Memory B cell (primary cell): ENCODE measurements around the gene ANKS4B.
"Not testable (repeated sequence)": the region's sequence is repeated elsewhere in the genome, so short reads cannot be mapped to it uniquely, and the experiment has no call there.

Experiments
- ATAC-seq: fragments of 150-1000 bp; cut with Tn5 transposase; 2 replicates; pipeline ENCODE4 v1.10.0; 2021; ENCODE audit warnings: low read depth, mild to moderate bottlenecking, moderate library complexity
- DNase-seq, 2 donors: peaks; one replicate each; pipeline ENCODE4 v3.0.0; 2022; ENCODE audit warnings: low spot score in 2 of 2
- H3K27ac Mint-ChIP-seq: one replicate; pipeline ENCODE4 v1.8.0; 2022; ENCODE audit warnings: mild to moderate bottlenecking, moderate library complexity, mixed read lengths
- H3K27me3 Mint-ChIP-seq: one replicate; pipeline ENCODE4 v1.8.0; 2022; ENCODE audit warnings: mixed read lengths
- H3K36me3 Mint-ChIP-seq: one replicate; pipeline ENCODE4 v1.8.0; 2022; ENCODE audit warnings: mild to moderate bottlenecking, mixed read lengths
- H3K4me1 Mint-ChIP-seq: one replicate; pipeline ENCODE4 v1.8.0; 2022; ENCODE audit warnings: mixed read lengths
- H3K4me3 Mint-ChIP-seq: one replicate; pipeline ENCODE4 v1.8.0; 2022; ENCODE audit warnings: mild to moderate bottlenecking, moderate library complexity, mixed read lengths
- H3K9me3 Mint-ChIP-seq: one replicate; pipeline ENCODE4 v1.8.0; 2022; ENCODE audit warnings: mixed read lengths

The ANKS4B gene

DNA sequence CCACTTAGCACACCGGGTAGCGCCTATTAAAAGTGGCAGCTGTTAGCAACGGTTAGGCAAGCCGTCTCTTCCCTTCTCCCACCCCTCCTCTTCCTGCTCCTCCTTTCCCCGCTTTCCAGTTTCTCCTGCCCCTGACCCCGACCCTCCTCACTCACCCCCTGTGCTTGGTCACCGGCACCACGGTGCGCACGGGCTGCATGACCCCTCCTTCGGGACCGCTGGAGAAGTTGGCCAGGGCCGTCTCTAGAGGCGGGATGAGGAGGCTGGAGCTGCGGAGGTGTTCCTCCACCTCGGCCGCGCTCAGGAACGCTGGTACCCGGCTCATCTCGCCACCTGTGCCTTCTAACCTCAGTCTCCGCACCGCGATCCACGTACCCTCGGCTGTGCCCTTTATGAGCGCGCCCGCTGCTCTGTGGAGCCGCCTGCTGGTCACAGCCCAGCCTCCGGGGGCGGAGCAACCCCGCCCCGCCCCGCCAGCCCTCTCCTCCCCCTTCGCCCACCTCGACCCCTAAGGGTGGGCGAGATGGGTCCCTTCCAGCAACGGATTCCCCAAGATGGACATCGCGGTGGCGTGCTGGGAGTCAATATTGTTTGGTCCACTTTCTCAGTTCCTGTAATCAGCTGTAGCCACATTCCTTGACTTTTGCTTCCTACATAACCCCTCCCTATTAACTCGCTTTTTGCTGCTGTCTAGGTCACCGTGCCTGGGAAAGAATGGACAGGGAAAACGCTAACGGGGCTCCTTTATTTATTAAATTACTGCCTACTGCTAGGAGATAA lies 44.6 kb downstream of the ANKS4B start, which contains the start of gene CRYM:
CRYM (minus strand) TSS at position 364 of the 780 bp plus-strand sequence; CDS start at position 325, 39 bp downstream.
- peak; percentile 87 for ATAC-seq
- peaks cover 34% of the 10 kb centered on the region for H3K4me1 Mint-ChIP-seq
- peak within 1 kb of the TSS; percentile 85 for H3K4me3 Mint-ChIP-seq
- peak; percentile 74 to 80 for DNase-seq
- peaks cover 15% of the 10 kb centered on the region for H3K27me3 Mint-ChIP-seq
- peaks cover 5% of the 10 kb centered on the region for H3K9me3 Mint-ChIP-seq
- H3K27ac Mint-ChIP-seq = peak within 1 kb of the TSS; percentile 84
- H3K36me3 Mint-ChIP-seq = peaks cover 2% of the 10 kb centered on the region

DNA sequence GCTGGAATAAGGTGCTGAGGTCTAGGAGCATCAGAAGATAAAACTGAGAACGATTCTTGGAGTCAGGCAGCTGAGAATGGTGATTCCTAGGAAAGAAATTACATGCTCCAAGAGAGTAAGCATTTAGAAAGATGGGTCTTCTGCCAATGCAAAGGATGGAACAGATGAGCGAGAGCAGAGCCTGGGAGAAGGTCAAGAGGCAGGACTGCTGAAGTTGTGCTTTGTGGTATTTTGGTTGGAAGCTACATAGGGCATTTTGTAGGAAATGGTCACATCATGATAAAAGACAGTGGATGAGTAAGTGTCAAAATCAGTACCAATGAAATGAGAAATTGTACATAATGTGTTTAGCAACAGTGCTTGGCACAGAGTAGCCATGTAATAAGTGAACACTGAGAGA lies 46.0 kb downstream of the ANKS4B start:
- peaks cover 20% of the 10 kb centered on the region for H3K27me3 Mint-ChIP-seq
- H3K9me3 Mint-ChIP-seq = peaks cover 5% of the 10 kb centered on the region

DNA sequence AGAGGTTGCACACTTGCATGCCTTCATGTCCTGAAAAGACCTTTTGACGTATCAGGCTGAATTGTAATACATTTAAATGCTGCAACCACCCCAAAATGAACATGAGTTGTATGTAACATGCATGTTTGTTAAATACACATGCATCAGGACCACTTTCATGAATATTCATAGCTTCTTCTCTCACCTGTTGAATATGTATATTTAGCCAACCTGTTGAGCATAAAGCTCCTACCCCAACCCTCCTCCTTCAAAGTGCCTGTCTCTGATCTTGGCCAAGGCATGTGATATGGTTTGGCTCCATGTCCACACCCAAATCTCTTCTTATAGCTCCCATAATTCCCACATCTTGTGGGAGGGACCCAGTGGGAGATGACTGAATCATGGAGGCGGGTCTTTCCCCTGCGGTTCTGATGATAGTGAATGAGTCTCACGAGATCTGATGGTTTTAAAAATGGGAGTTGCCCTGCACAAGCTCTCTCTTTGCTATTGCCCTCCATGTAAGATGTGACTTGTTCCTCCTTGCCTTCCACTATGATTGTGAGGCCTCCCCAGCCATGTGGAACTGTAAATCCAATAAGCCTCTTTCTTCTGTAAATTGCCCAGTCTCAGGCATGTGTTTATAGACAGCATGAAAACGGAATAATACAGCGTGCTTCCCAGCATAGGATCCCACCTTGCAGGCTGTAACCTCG lies 48.3 kb downstream of the ANKS4B start:
- ATAC-seq = no peak
- peaks cover 24% of the 10 kb centered on the region for H3K4me1 Mint-ChIP-seq
- no peak overlapping the region for H3K4me3 Mint-ChIP-seq
- no peak overlapping the region for H3K27ac Mint-ChIP-seq
- no peak for DNase-seq
- H3K36me3 Mint-ChIP-seq = peaks cover 2% of the 10 kb centered on the region
- H3K9me3 Mint-ChIP-seq = peaks cover 5% of the 10 kb centered on the region
- H3K27me3 Mint-ChIP-seq = peaks cover 21% of the 10 kb centered on the region

More for the DNA sequence above, 46.0 kb downstream of the ANKS4B start:
- no peak overlapping the region for H3K27ac Mint-ChIP-seq
- peaks cover 38% of the 10 kb centered on the region for H3K4me1 Mint-ChIP-seq
- H3K4me3 Mint-ChIP-seq = no peak overlapping the region
- no peak for ATAC-seq
- peaks cover 2% of the 10 kb centered on the region for H3K36me3 Mint-ChIP-seq
- DNase-seq = no peak

DNA sequence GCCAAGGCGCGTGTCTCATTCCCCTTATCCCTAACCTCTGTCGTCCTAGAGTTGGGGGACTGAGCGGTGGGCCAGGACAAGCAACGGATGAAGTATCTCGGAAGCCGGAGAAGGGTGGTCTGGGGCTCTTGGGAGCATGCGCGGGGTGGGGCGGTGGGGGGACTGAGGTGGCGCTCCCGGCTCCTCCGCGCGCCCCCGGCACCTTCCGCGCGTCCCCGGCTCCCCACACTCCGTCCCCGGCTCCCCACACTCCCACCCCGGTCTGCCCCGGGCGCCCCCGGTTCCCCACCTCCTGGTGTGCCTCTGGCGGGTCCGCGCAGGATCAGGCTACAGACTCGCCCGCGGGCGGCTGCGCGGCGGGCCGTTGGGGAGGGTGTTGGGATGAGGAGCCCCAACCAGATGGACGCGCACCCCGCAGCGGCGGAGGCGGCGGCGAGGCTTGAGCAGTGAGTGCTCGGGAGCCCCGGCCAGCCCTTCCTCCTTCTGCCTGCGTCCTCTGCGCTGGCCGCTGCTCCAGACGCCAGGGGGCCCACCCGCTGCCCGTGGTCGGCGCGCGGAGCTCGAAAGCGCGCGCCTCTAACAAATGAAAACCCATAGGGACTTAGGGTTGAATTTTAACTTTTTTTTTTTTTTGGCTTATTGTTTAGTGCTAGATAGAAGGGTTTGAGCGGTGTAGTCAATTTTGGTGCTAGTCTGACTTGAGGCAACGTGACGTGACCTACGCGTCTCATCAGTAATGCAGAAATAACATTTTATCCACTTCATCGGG lies 50.2 kb downstream of the ANKS4B start:
- Mint-ChIP-seq H3K27me3 (peaks cover 20% of the 10 kb centered on the region), H3K4me1 (peaks cover 12% of the 10 kb centered on the region), H3K4me3 (peak overlapping the region; percentile 79), H3K27ac (peak overlapping the region; percentile 57), H3K9me3 (peaks cover 5% of the 10 kb centered on the region), H3K36me3 (peaks cover 2% of the 10 kb centered on the region)
- ATAC-seq = peak; percentile 71
- peak in 1 of 2 donors; percentile 44 for DNase-seq

DNA sequence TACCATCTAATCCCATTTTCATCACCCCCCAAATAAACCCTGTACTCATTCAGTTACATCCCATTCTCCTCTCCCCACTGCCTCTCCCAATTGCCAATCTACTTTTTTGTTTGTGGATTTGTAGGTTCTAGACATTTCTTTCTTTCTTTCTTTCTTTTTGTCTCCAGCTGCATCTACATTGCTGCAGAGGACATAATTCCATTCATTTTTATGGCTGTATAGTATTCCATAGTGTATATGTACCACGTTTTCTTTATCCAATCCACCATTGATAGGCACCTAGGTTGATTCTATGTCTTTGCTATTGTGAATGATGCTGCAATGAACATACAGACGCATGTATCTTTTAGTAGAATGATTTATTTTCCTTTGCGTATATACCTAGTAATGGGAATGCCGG lies 50.9 kb downstream of the ANKS4B start:
- DNase-seq = no peak
- H3K4me1 Mint-ChIP-seq = peaks cover 10% of the 10 kb centered on the region
- no peak for ATAC-seq
- peak overlapping the region; percentile 65 for H3K4me3 Mint-ChIP-seq
- peak overlapping the region; percentile 57 for H3K27ac Mint-ChIP-seq
- peaks cover 5% of the 10 kb centered on the region for H3K9me3 Mint-ChIP-seq
- H3K36me3 Mint-ChIP-seq = peaks cover 2% of the 10 kb centered on the region
- peaks cover 18% of the 10 kb centered on the region for H3K27me3 Mint-ChIP-seq

DNA sequence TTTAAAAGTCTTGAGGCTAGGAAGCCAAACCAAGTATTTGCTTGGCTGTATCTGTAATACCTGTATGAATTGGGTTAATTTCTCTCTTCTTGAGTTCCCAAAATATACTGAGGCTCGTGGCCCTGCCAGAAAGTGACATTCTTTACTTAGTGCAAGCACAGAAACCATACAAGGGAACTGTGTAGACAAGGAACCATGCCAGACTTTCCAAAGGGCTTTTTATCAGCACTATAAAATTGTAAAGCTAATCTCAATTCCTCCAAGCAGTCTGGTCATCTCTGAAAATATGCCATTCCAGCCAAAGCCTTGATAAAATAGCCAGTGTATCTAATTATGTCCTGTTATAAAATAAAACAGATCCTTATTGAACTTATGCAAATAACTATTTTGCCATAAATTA lies 51.8 kb downstream of the ANKS4B start:
- Mint-ChIP-seq H3K4me3 (no peak overlapping the region), H3K27me3 (peaks cover 20% of the 10 kb centered on the region), H3K36me3 (peaks cover 2% of the 10 kb centered on the region), H3K27ac (no peak overlapping the region), H3K9me3 (peaks cover 5% of the 10 kb centered on the region), H3K4me1 (peaks cover 8% of the 10 kb centered on the region)
- ATAC-seq = no peak
- DNase-seq = no peak

DNA sequence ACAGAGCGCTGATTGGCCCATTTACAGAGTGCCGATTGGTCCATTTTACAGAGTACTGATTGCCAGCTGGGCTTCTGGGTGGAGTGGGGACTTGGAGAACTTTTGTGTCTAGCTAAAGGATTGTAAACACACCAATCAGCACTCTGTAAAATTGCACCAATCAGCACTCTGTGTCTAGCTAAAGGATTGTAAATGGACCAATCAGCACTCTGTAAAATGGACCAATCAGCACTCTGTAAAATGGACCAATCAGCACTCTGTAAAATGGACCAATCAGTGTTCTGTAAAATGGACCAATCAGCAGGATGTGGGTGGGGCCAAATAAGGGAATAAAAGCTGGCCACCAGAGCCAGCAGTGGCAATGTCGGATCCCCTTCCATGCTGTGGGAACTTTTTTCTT lies 56.3 kb downstream of the ANKS4B start:
- H3K27me3 Mint-ChIP-seq = peaks cover 15% of the 10 kb centered on the region
- not testable (repeated sequence) for DNase-seq, H3K9me3 Mint-ChIP-seq, ATAC-seq, H3K27ac Mint-ChIP-seq, H3K4me1 Mint-ChIP-seq, H3K36me3 Mint-ChIP-seq, H3K4me3 Mint-ChIP-seq

DNA sequence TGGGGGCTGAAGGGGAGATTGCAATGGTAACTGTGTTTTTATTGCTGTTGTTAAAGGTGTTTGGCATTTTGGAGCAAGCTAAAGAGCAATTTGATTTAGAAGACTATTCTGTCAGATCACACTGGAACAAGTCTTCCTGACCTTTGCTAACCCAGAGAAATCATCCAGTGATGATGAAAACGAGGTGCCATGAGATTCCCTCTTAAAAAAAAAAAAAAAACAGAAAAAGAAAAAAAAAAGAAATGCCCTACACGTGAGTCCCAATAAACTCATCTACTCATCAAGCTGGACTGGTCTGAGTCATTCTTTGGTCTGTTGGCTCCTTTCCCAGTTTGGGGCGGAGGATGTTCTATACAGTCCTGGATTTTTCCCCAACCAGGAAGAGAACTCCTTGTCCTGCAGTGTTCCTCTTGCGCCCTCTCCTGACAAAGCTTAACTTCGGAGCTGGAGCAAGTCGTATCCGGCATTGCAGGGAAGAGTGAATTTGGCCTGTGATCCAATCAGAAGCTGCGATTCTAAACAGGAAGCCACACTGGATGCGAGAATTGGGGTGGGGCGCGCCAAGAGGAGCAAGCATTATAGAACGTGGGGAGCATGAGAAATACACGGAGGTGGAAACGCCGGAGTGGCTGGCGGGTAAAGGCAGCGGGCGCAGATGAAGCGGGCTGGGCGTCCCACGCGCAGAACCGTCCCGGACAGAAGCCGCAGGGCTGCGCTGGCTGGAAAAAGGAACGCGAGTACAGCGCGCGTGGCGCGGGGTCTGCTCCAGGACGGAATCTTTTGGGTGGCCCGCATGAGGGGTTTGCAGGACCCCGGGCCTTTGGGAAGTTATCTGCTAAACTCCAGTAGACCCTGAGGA lies 67.0 kb downstream of the ANKS4B start:
- DNase-seq (peak; percentile 27 to 37), ATAC-seq (peak; percentile 49)
- Mint-ChIP-seq H3K27me3 (no peaks in the 10 kb centered on the region), H3K36me3 (no peaks in the 10 kb centered on the region), H3K27ac (peak overlapping the region; percentile 92), H3K9me3 (no peaks in the 10 kb centered on the region), H3K4me1 (peaks cover 21% of the 10 kb centered on the region), H3K4me3 (peak overlapping the region; percentile 92)

DNA sequence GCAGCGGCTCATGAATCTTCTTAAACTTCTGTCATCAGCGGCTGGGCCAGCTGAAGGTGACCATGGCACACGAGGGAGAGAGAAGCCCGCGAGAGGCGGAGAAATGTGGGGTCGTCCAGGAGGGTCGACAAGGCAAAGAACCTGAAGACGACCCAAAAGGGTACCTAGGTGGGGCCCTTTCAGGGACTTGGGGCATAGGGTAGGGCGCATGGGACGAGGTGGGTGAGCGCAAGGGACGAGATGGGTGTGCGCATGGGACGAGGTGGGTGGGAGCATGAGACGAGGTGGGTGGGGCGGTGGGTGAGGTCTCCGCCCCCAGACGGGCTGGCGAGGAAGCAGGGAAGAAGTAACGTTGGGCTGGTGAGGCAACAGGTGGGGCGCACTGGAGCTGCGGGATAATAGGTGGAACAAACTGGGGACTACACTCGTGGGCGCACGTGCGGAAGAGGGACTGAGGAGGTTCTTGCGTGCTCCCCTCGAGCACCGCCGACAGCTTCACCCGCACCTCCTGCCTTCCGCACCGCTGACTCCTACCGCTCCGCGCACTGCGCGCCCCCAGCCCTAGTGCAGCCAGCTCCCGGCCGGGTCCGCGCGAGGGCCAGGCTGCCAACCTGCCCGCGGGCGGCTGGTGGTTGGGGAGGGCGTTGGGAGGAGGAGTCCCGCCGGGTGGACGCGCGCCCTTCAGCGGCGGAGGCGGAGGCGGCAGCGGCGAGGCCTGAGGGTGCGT lies 67.8 kb downstream of the ANKS4B start:
- H3K27me3 Mint-ChIP-seq = no peaks in the 10 kb centered on the region
- peak; percentile 56 to 65 for DNase-seq
- H3K9me3 Mint-ChIP-seq = no peaks in the 10 kb centered on the region

DNA sequence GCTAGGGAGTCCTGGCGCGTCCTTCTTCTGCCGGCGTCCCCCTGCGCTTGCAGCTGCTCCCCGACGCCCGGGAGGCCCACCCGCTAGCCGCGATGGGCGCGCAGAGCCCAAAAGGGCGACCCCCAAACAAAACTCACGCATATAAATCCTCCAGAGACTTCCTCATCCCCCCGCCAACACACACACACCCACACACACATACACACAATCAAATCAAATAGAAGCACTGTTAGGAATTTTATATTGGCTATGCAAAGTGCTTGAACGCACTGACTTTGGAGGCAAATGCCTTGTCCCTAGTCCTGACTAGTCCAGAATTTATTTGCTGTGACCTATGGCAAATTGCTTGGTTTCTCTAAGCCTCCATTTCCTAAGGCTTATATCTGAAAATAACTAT lies 68.4 kb downstream of the ANKS4B start:
- Mint-ChIP-seq H3K27me3 (no peaks in the 10 kb centered on the region), H3K4me3 (peak overlapping the region; percentile 92), H3K36me3 (no peaks in the 10 kb centered on the region), H3K4me1 (peaks cover 21% of the 10 kb centered on the region), H3K9me3 (no peaks in the 10 kb centered on the region), H3K27ac (peak overlapping the region; percentile 92)
- no peak for DNase-seq
- peak; percentile 1 for ATAC-seq

More for the DNA sequence above, 67.8 kb downstream of the ANKS4B start:
- peaks cover 21% of the 10 kb centered on the region for H3K4me1 Mint-ChIP-seq
- H3K36me3 Mint-ChIP-seq = no peaks in the 10 kb centered on the region
- H3K4me3 Mint-ChIP-seq = peak overlapping the region; percentile 92
- ATAC-seq = peak; percentile 72
- H3K27ac Mint-ChIP-seq = peak overlapping the region; percentile 92

DNA sequence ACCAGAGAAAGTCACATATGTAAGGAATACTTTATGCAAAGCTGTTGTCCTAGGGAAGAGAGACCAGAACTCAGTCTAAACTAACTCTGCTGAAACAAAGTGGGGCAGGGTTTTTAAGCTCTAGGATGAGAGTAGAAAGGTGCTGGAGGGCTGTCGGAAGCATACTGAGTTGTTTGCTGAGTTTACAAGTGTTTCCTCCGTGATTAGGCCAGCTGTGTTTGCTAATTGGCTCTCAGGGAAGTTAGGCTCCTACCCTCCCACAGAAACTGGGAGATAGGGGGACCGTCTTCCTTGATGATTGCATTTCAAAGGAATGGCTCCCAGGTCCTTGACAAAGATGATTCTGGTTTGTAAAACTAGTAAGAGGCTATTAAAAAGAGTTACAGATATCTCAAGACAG lies 69.0 kb downstream of the ANKS4B start:
- peak overlapping the region; percentile 92 for H3K4me3 Mint-ChIP-seq
- no peak for ATAC-seq
- H3K27ac Mint-ChIP-seq = peak overlapping the region; percentile 49

DNA sequence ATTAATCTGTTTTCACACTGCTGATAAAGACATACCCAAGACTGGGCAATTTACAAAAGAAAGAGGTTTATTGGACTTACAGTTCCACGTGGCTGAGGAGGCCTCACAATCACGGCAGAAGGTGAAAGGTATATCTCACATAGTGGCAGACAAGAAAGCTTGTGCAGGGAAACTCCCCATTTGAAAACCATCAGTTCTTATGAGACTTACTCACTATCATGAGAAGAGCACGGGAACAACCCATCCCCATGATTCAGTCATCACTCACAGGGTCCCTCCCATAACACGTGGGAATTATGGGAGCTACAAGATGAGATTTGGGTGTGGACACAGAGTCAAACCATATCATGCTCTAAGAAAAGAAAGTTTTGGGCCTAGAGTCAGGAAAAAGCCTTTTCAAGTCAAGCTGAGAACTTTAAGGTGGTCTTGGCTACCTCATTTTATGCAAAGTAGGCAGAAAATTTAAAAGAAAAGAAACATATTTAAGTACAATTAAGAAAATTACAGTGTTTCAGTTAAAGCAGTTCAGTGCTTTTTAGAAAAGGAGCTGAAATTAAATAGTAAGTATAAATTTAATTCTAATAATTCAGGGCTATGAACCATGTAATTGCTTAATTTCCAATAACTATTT lies 69.5 kb downstream of the ANKS4B start:
- no peaks in the 10 kb centered on the region for H3K36me3 Mint-ChIP-seq

More for the DNA sequence above, 69.0 kb downstream of the ANKS4B start:
- Mint-ChIP-seq H3K36me3 (no peaks in the 10 kb centered on the region), H3K4me1 (peaks cover 21% of the 10 kb centered on the region), H3K27me3 (no peaks in the 10 kb centered on the region), H3K9me3 (no peaks in the 10 kb centered on the region)
- no peak for DNase-seq

More for the DNA sequence above, 69.5 kb downstream of the ANKS4B start:
- peaks cover 21% of the 10 kb centered on the region for H3K4me1 Mint-ChIP-seq
- H3K9me3 Mint-ChIP-seq = no peaks in the 10 kb centered on the region
- H3K27me3 Mint-ChIP-seq = no peaks in the 10 kb centered on the region
- ATAC-seq (peak; percentile 17), DNase-seq (no peak)
- H3K27ac Mint-ChIP-seq = peak overlapping the region; percentile 49
- H3K4me3 Mint-ChIP-seq = peak overlapping the region; percentile 11
